Measurements from ENCODE around the gene PCSK9.

- no peak for TF ChIP-seq POLR2AphosphoS5 (IDR thresholded peaks at IDR 0.05; ENCODE audit: low read depth, low read length)
- no peak for TF ChIP-seq CTCF (IDR thresholded peaks at IDR 0.05)
- no peak for TF ChIP-seq REST (IDR thresholded peaks at IDR 0.05; ENCODE audit: insufficient read depth in 1 of 2, low read depth in 2 of 2, low read length in 1 of 2)
Observed at GRCh38 chr1:55069280-55069679, 29.9 kb downstream of the PCSK9 start.

Measured in Panc1 (cell line).